Right hindlimb (tissue), 1 donor: ENCODE results near the gene ZNF862.

Experiments
- DNase-seq: peaks from one replicate; pipeline ENCODE4 v3.0.0-alpha.2; 2018

The ZNF862 gene

DNA sequence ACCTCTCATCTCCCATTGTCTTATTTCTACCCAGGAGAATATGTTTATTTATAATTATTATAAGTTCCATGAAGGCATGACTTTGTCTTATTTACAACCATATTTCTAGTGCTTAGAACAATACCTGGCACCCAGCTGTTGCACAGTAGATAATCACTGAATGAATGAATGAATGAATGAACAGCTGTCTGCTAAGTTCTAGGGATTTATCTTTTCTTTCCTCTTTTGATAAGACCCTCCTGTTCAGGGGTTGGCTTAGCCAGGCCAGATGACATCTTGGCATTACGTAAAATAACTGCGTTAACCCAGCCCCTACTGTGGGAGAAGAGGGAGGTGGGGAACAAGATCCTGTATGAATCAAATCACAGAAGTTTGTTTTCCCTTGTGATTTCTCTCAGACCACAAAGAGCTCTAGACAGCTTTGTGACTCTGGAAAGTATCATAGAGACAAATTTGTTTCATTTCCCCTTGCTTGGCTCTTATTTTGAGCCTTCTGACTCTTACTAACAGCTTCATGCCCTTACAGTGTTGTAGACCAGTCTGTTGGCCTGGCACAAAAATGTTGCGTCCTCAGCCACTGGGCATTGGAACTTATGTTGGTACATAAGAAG lies 8.4 kb downstream of the ZNF862 start:
- no peak for DNase-seq

- DNase-seq, result no peak
These were observed 11.0 kb downstream of the ZNF862 start for GRCh38 chr7:149849174-149849573.

- no peak for DNase-seq
These were observed 11.9 kb downstream of the ZNF862 start for GRCh38 chr7:149850007-149850594.

- no peak for DNase-seq
These were observed 12.5 kb downstream of the ZNF862 start for GRCh38 chr7:149850716-149851115.

DNA sequence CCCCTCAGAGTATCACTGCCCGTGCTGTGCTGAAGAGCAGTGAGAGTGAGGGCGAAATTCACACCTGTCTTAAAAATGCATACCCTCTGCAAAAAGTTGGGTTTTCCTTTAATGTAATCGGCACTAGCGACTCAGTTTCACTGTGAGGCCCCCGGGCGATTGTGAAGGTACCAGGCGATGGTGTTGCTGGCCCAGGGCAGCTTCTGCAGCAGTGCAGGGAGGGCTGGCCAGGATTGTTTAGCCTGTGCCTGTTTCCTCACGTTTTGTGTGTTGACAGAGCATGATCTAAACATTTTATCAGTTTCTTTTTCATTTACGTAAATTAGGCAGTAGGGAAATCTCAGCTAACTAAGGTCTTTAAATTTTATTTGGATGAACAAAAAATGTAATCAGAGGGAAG lies 13.3 kb downstream of the ZNF862 start:
- DNase-seq, result no peak

DNA sequence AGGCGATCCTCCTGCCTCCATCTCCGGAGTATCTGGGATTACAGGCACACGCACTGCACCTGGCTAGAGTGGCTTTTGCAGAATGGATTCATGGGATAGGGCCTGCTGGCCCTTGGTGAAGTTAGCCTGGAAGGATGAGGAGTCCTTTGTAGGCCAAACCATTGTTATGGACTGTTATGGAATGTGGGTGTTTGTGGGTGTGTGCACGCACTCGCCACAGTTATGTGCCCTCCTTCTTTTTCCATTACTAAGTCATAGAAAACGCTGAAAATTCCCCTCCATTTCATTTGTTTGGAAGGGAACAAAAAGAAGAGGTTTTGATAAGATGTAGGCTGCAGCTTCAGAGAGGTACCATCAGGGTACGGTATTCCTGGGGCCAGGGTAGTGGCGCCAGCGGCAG lies 15.0 kb downstream of the ZNF862 start:
- no peak for DNase-seq

GRCh38 chr7:149854611-149855360 lies 16.6 kb downstream of the ZNF862 start:
- DNase-seq, result no peak

DNA sequence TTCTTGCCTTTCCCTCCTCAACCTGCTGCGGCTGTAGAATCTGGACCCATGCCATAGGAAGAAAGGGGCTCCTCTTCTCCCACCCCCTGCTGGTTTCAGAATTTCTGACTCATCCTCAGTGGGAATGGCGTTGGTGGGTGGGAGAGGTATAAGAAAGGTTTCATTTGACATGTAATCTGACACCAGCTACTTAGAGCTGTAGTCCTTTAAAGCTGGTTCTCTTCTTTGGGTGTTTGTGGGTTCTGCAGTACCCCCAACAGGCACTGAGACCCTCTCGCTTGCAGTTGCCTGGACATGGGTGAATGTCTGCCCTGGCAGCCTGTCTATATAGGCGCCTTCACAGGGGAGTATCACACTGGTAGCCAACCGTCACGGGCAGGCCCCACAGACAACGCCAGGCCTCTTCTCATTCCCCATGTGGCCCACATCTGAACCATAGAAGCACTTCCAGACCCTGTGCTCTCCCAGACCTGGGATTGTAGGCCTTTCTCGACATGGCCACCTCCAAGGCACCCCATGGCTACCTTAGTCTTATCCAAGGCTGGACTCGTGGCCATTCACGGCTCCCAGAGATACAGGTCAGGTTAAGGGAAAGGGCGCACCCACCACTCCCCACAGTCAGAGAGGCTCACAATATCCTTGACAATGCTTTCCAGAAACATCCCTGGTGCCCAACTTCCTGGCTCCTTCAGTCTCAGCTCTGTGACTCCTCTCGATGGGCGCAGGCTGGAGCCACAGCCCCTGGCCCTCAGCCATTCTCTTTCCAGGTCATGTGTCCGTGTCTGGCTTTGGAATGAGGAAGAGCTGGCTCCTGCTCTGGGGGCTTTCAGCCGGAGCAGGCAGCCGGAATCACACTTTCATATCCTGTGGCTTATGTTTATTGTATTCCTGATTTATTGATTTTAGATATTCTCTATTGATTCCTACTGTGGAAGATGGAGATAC lies 17.5 kb downstream of the ZNF862 start:
- DNase-seq, result no peak

- no peak for DNase-seq
These were observed 18.4 kb downstream of the ZNF862 start for GRCh38 chr7:149856583-149856982.

DNA sequence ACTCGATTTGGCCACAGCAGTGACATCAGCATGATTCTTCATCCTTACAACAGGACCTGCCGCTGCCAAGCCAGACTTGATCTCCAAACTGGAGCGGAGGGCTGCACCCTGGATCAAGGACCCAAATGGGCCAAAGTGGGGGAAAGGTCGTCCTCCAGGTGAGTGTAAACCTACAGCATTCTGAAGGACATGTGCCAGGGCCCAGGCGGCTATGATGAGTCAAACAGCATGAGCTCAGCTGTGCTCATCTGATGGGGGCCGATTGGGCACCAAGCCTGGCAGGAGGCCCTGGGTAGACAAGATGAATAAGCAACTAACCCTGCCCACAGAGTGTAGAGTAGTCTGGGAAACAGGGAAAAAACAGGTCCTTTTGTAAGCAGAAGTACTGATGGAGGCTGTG lies 21.2 kb downstream of the ZNF862 start:
- DNase-seq, result no peak

DNA sequence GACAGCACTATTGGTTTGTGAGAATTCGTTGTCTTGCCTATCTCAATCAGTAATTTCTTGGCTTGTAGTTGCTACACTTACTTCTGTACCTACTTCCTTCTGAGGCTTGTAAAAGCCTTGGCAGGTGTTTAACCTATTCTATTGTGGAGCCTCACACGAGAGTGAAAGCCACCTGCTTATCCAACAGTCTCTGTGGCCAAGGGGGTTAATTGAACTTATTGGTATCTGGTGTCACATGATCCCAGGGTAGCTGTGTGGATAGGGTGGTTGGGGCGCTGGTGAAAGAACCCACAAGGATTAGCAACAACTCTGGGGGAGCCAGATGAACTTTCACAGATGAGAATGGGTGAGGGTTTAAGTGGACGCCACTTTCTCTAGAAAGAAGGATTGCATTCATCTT lies 21.7 kb downstream of the ZNF862 start:
- no peak for DNase-seq

GRCh38 chr7:149860821-149861727 lies 22.9 kb downstream of the ZNF862 start:
- DNase-seq, result no peak

GRCh38 chr7:149861728-149862045 lies 23.5 kb downstream of the ZNF862 start:
- DNase-seq, result no peak

DNA sequence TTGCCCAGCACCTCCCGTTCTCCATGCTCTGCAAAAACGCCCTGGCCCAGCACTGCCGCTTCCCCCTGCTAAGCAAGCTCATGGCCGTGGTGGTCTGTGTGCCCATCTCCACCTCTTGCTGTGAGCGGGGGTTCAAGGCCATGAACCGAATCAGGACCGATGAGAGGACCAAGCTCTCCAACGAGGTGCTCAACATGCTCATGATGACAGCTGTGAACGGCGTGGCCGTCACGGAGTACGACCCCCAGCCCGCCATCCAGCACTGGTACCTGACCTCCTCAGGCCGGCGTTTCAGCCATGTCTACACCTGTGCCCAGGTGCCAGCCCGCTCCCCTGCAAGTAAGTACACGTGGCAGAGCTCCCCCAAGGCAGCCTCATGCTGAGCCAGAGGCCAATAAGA lies 24.0 kb downstream of the ZNF862 start:
- no peak for DNase-seq

DNA sequence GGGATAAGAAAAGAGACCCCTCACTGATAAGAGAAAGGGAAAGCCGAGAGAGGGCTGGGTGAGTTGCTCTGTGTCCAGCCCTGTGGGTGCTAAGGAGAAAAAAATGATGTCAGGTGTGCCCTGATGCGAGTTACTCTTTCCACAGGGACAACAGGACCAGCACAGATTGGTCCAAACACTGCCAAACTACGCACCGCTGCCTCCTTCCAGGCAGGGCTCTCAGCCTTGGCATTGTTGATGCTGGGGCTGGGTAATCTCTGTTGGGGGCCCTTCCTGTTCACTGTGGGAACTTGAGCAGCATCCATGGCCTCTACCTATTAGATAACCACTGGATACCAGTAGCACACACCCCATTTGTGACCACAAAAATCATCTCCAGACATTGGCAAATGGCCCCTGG lies 25.3 kb downstream of the ZNF862 start:
- no peak for DNase-seq

DNA sequence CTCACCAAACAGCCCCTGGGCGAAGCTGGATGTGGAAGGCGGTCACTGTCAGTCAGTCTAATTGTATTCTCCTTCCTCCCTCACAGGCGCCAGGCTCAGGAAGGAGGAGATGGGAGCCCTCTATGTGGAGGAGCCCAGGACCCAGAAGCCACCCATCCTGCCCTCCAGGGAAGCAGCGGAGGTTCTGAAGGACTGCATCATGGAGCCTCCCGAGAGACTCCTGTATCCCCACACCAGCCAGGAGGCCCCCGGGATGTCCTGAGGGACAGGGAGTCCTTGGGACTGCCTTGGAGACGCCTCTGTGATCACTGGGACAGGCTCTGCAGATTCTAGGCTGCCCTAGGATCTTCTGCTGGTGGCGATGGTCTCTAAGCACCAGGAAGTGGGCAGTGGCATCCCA lies 25.8 kb downstream of the ZNF862 start:
- DNase-seq, result no peak

DNA sequence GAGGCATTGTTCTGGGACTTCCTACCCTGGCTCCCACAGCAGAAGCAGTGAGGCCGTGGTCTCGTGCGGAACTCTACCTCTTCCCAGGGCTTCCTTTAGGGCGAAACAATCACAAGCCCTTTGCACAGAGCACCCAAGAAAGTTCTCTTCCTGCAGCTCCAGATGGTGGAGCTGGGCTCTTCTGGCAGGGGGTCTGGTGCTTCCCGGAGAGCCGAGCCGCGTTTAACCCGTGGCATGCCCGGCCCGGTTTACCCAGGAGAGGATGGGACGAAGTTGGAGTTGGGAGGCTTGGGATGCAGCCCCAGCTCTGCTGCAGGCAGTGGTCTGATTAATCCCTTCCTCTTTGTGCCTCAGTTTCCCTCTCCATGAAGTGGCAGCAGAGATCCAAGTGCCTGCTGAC lies 26.6 kb downstream of the ZNF862 start:
- no peak for DNase-seq

GRCh38 chr7:149865437-149865836 lies 27.3 kb downstream of the ZNF862 start:
- DNase-seq, result no peak

DNA sequence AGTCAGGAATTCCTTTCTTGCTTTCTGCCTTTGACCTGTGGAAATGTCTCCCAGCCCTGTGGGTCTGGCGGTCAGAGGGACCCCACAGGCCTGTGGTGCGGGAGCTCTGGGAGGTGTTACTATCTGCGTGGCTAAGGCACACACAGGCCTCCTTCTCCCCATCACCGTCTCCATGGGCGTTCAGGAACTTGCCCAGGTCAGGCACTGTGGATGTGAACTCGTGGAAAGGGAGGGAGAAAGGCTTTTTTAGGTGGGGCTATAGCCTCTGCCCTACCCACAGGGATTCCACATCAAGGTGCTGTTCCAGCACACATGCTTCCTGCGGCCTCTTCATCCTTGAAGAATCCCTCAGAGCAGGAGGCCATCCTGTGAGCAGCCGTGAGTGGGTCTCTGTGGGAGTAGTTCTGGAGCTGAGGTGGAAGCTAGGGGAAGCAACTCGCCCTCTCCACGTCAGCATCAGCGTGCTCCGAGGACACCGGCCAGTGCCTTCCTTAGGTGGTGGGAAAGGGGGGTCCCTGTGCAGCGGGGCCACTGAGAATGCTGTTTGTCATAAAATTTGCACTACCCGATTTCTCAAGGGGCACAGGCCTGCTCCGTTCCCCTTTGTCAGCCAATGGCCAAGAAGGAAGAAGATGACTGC lies 28.1 kb downstream of the ZNF862 start:
- DNase-seq, result no peak

GRCh38 chr7:149866779-149867447 lies 28.7 kb downstream of the ZNF862 start:
- DNase-seq, result no peak
